ENCODE results near the gene AFAP1. TPM values are rescaled to one million over a fixed set of nuclear protein-coding genes. Genes with fewer than 3 reads are reported as not detected.

The AFAP1 gene
- total RNA-seq, 1 donor from 2014 or later: 67.9 TPM

- peaks cover 100% of the 10 kb centered on the region for H3K79me2 ChIP-seq (ENCODE audit: insufficient read depth, low read length)
- H3K4me3 ChIP-seq (ENCODE audit: insufficient read depth, low read depth, low read length): peak overlapping the region; percentile 12
- peaks cover 58% of the 10 kb centered on the region for H3K4me1 ChIP-seq (ENCODE audit: insufficient read depth, low read length)
- H3K4me2 ChIP-seq (ENCODE audit: low read length): peak overlapping the region; percentile 63
- H3K27me3 Mint-ChIP-seq (ENCODE audit: low read depth, unreplicated experiment): no peaks in the 10 kb centered on the region
- peak overlapping the region; percentile 94 for H3K27ac ChIP-seq (ENCODE audit: low read depth, low read length)
- no peak overlapping the region for H3K4me3 Mint-ChIP-seq (ENCODE audit: unreplicated experiment)
- H3K27me3 ChIP-seq (ENCODE audit: insufficient read depth, low read length): no peaks in the 10 kb centered on the region
- H3K27ac Mint-ChIP-seq (ENCODE audit: unreplicated experiment): peak overlapping the region; percentile 99
- peaks cover 13% of the 10 kb centered on the region for H3K36me3 Mint-ChIP-seq (ENCODE audit: low read depth, unreplicated experiment)
- H3K9ac ChIP-seq (ENCODE audit: low read length): peak overlapping the region; percentile 73
- DNase-seq (ENCODE audit: low read depth) (no peak), FAIRE-seq (no peak)
- H2AFZ ChIP-seq (ENCODE audit: low read depth, low read length): no peak overlapping the region
- H3K9me3 Mint-ChIP-seq (ENCODE audit: unreplicated experiment): no peaks in the 10 kb centered on the region
- no peak for TF ChIP-seq EZH2 (IDR thresholded peaks at IDR 0.05; ENCODE audit: insufficient read depth, low read length)
- no peak for TF ChIP-seq CTCF (IDR thresholded peaks at IDR 0.05; ENCODE audit: insufficient read depth, low read depth, low read length)
- peaks cover 65% of the 10 kb centered on the region for H3K4me1 Mint-ChIP-seq (ENCODE audit: low read depth, unreplicated experiment)
- H4K20me1 ChIP-seq (ENCODE audit: insufficient read depth, low read length): peaks cover 78% of the 10 kb centered on the region
- no peaks in the 10 kb centered on the region for H3K9me3 ChIP-seq (ENCODE audit: insufficient read depth, low read depth, low read length)
- H3K36me3 ChIP-seq (ENCODE audit: insufficient read depth, low read length): peaks cover 3% of the 10 kb centered on the region
These were observed 29.3 kb downstream of the AFAP1 start for GRCh38 chr4:7910263-7910896.

- Histone ChIP-seq H3K4me3 (ENCODE audit: insufficient read depth, low read depth, low read length) (no peak overlapping the region), H3K79me2 (ENCODE audit: insufficient read depth, low read length) (peaks cover 100% of the 10 kb centered on the region), H3K4me1 (ENCODE audit: insufficient read depth, low read length) (peaks cover 65% of the 10 kb centered on the region), H3K36me3 (ENCODE audit: insufficient read depth, low read length) (peaks cover 3% of the 10 kb centered on the region), H2AFZ (ENCODE audit: low read depth, low read length) (no peak overlapping the region), H3K27ac (ENCODE audit: low read depth, low read length) (peak overlapping the region; percentile 94), H3K9ac (ENCODE audit: low read length) (peak overlapping the region; percentile 73), H3K4me2 (ENCODE audit: low read length) (peak overlapping the region; percentile 63), H3K9me3 (ENCODE audit: insufficient read depth, low read depth, low read length) (no peaks in the 10 kb centered on the region), H3K27me3 (ENCODE audit: insufficient read depth, low read length) (no peaks in the 10 kb centered on the region), H4K20me1 (ENCODE audit: insufficient read depth, low read length) (peaks cover 71% of the 10 kb centered on the region)
- peaks cover 9% of the 10 kb centered on the region for H3K36me3 Mint-ChIP-seq (ENCODE audit: low read depth, unreplicated experiment)
- no peak for DNase-seq (ENCODE audit: low read depth)
- no peaks in the 10 kb centered on the region for H3K27me3 Mint-ChIP-seq (ENCODE audit: low read depth, unreplicated experiment)
- H3K4me3 Mint-ChIP-seq (ENCODE audit: unreplicated experiment): peak overlapping the region; percentile 21
- H3K9me3 Mint-ChIP-seq (ENCODE audit: unreplicated experiment): no peaks in the 10 kb centered on the region
- H3K27ac Mint-ChIP-seq (ENCODE audit: unreplicated experiment): peak overlapping the region; percentile 99
- peaks cover 67% of the 10 kb centered on the region for H3K4me1 Mint-ChIP-seq (ENCODE audit: low read depth, unreplicated experiment)
- no peak for FAIRE-seq
- no peak for TF ChIP-seq CTCF (IDR thresholded peaks at IDR 0.05; ENCODE audit: insufficient read depth, low read depth, low read length)
- no peak for TF ChIP-seq EZH2 (IDR thresholded peaks at IDR 0.05; ENCODE audit: insufficient read depth, low read length)
These were observed 30.0 kb downstream of the AFAP1 start for GRCh38 chr4:7909463-7910262.

Data from astrocyte (in vitro differentiated cells and primary cell).